Thyroid gland (tissue), 4 donors: ENCODE results near the gene CPNE4.

Source experiments
- CTCF ChIP-seq, 6 experiments: fragments of 200-600 bp in 3 of 6; fragments of 450-650 bp in 3 of 6; sonication (generic) in 3 of 6; IDR thresholded peaks; one replicate each; pipeline ENCODE4 v1.5.1; 2016 to 2019; ENCODE audit warnings: antibody characterized with exemption in 6 of 6, mild to moderate bottlenecking in 2 of 6, inconsistent platforms in 1 of 6, moderate library complexity in 1 of 6
- POLR2A ChIP-seq, 2 donors: fragments of 450-650 bp; IDR thresholded peaks; one replicate each; pipeline ENCODE4 v1.6.1; 2017; ENCODE audit warnings: antibody characterized with exemption in 2 of 2, mild to moderate bottlenecking in 2 of 2, moderate library complexity in 1 of 2

GRCh38 chr3:131983689-131984088 is 51.1 kb downstream of the CPNE4 start:
- no peak for TF ChIP-seq CTCF (IDR thresholded peaks at IDR 0.05)
- no peak for TF ChIP-seq POLR2A (IDR thresholded peaks at IDR 0.05)
